HG02588 (cell line): ENCODE results near the gene ZNF689.
A peak's percentile ranks its signal among the peaks of the same experiment; 100 is the strongest.

Experiments
- ATAC-seq: cut with Tn5 transposase; IDR thresholded peaks from one replicate; pipeline ENCODE4 v1.9.1; 2021; ENCODE audit warnings: mild to moderate bottlenecking, moderate library complexity; ENCODE audit not compliant: unreplicated experiment

Gene ZNF689

GRCh38 chr16:30566531-30566930, 43.7 kb downstream of the ZNF689 start:
- ATAC-seq = no peak

GRCh38 chr16:30565984-30566383, 44.2 kb downstream of the ZNF689 start:
- no peak for ATAC-seq

- ATAC-seq = no peak
These were observed 44.7 kb downstream of the ZNF689 start for GRCh38 chr16:30565526-30565925.

- ATAC-seq = no peak
These were observed 48.2 kb downstream of the ZNF689 start for GRCh38 chr16:30562021-30562420.

GRCh38 chr16:30561089-30561816, 48.9 kb downstream of the ZNF689 start:
- no peak for ATAC-seq

GRCh38 chr16:30559690-30560089, 50.5 kb downstream of the ZNF689 start:
- ATAC-seq = no peak

GRCh38 chr16:30558789-30559377, 51.3 kb downstream of the ZNF689 start:
- no peak for ATAC-seq

GRCh38 chr16:30557957-30558788, 52.0 kb downstream of the ZNF689 start, which contains the start of gene ZNF764:
TSS of gene ZNF764 (minus strand) at chr16:30558374. CDS start at chr16:30558182, 192 bp downstream.
- ATAC-seq = peak; percentile 79

- peak; percentile 10 for ATAC-seq
These were observed 52.6 kb downstream of the ZNF689 start for GRCh38 chr16:30557707-30557956.

GRCh38 chr16:30556125-30556473, 54.1 kb downstream of the ZNF689 start:
- no peak for ATAC-seq

GRCh38 chr16:30555315-30556124, 54.7 kb downstream of the ZNF689 start:
- no peak for ATAC-seq

GRCh38 chr16:30554557-30555314, 55.5 kb downstream of the ZNF689 start:
- ATAC-seq = no peak

GRCh38 chr16:30553393-30553899, 56.7 kb downstream of the ZNF689 start:
- ATAC-seq = no peak

- no peak for ATAC-seq
These were observed 57.2 kb downstream of the ZNF689 start for GRCh38 chr16:30552956-30553355.
